ENCODE measurements around the gene CPN2. TPM values are rescaled to one million over a fixed set of nuclear protein-coding genes. Genes with fewer than 3 reads are reported as not detected.

Gene CPN2, protein sequence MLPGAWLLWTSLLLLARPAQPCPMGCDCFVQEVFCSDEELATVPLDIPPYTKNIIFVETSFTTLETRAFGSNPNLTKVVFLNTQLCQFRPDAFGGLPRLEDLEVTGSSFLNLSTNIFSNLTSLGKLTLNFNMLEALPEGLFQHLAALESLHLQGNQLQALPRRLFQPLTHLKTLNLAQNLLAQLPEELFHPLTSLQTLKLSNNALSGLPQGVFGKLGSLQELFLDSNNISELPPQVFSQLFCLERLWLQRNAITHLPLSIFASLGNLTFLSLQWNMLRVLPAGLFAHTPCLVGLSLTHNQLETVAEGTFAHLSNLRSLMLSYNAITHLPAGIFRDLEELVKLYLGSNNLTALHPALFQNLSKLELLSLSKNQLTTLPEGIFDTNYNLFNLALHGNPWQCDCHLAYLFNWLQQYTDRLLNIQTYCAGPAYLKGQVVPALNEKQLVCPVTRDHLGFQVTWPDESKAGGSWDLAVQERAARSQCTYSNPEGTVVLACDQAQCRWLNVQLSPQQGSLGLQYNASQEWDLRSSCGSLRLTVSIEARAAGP
- not detected for polyA plus RNA-seq (ENCODE audit: low read depth in 6 of 6)

DNA sequence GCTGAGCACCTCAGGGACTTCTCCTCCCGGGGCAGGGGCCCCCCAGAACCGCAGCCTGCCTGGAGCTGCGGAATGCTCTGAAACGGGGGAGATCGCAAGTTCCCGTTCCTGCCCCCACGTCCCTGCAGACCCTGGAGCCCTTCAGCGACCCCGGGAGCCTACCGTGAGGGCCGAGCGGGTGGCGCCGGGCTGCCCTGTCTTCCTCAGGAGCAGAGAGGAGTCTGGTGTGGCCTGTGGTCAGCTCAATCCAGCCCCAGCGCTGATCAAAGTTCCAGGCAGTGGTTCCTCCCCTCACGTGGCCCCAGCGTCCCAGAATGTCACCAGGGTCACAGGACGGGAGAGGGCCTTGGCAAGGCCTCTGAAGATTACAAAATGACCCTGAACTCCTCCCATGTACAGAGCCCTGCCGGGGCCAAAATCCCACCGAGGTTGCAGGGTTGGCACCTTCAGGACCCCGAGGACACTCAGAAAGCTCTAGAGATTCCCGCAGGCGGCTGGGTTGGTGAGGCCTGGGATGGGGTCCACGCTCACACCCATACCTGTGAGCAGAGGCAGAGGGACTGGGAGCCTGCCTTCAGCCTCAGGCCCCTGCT, at the start of gene CPN2:
CPN2 (minus strand) TSS at position 249 of the 593 bp plus-strand sequence. CDS start 8,626 bp downstream, outside the sequence.
- H3K27me3 Mint-ChIP-seq = peaks cover 4 to 14% (median 14%) of the 10 kb centered on the region in 3 donors
- peaks cover 0 to 4% (median 0%) of the 10 kb centered on the region in 3 donors for H3K4me1 Mint-ChIP-seq
- no peak for DNase-seq
- H3K4me3 Mint-ChIP-seq = no peak within 1 kb of the TSS
- ATAC-seq (ENCODE audit: low read depth in 2 of 2) = no peak
- H3K9me3 Mint-ChIP-seq = no peaks in the 10 kb centered on the region
- H3K36me3 Mint-ChIP-seq = no peaks in the 10 kb centered on the region
- no peak within 1 kb of the TSS for H3K27ac Mint-ChIP-seq

DNA sequence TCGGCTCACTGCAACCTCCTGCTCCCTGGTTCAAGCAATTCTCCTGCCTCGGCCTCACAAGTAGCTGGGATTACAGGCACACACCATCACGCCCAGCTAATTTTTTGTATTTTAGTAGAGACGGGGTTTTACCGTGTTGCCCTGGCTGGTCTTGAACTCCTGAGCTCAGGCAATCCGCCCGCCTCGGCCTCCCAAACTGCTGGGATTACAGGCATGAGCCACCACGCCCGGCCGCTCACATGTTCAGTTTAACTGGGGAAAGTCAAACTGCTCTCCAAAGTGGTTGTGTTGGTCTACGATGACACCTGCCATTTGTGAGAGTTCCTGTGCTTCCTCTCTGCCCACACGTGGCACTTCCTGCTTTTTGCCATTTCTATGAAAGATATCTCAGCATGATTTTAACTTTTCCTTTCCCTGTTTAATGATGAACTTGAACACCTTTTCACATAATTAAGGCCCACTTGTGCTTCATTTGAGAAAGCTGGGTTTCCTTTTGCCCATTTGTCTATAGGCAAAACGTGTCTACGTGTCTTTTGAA, 48.8 kb upstream of the CPN2 start:
- DNase-seq = no peak
- Mint-ChIP-seq H3K4me3 (no peak overlapping the region), H3K27ac (no peak overlapping the region), H3K27me3 (peaks cover 26 to 49% (median 39%) of the 10 kb centered on the region in 3 donors), H3K9me3 (no peaks in the 10 kb centered on the region), H3K36me3 (no peaks in the 10 kb centered on the region), H3K4me1 (peaks cover 27 to 34% (median 30%) of the 10 kb centered on the region in 3 donors)
- no peak for ATAC-seq (ENCODE audit: low read depth in 2 of 2)

DNA sequence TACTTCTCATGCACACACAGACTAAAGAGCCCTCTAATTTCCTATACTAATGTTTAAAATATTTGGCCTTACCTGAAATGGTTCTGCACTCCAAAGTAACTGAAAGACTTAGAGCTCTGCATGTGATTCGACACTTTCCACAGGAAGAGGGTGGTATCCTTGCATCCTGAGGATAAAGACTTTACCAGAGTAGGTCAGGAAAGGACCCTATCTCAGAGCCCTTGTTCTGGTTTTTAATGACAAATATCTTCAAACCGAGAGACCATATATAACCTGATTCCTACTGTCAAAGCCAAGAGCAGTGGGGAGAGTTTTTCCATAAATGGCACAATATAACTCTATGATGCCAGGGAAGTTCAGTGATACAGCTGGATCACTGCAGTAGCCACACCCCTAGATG, 48.0 kb upstream of the CPN2 start, which contains the start of gene GP5:
GP5 (minus strand) TSS at position 101 of the 400 bp plus-strand sequence. CDS start 984 bp downstream, outside the sequence.
- no peak for DNase-seq
- Mint-ChIP-seq H3K9me3 (no peaks in the 10 kb centered on the region), H3K4me3 (peak within 1 kb of the TSS; percentile 75 to 89 (median 86)), H3K27me3 (peaks cover 30 to 56% (median 39%) of the 10 kb centered on the region in 3 donors), H3K36me3 (no peaks in the 10 kb centered on the region), H3K4me1 (peaks cover 23 to 34% (median 30%) of the 10 kb centered on the region in 3 donors), H3K27ac (peak within 1 kb of the TSS in 1 of 6 donors; percentile 51)
- no peak for ATAC-seq (ENCODE audit: low read depth in 2 of 2)

DNA sequence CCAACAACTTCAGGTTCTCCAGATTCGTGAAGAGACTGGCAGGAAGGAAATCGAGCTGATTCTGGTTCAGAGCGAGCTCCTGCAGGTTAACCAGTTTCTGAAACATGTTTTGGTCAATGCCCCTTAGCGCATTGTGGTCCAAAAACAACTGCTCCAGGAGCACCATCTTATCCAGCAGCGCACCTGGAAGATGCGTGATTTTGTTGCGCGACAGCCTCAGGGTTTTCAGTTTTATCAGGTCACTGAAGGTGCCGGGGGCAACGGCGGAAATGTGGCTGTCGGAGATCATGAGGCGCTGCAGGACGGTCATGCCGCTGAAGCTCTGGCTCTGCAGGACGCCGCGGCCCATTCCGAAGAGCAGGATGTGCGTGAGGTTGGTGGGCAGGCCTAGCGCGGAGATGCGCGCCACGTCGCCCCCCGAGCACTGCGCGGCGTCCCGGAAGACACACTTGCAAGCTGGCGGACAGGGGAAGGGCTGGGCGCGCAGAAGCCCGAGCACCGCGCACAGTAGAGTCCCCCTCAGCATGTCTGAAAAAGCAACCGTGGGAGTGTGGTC, 46.7 kb upstream of the CPN2 start:
- peak overlapping the region; percentile 75 to 89 (median 86) for H3K4me3 Mint-ChIP-seq
- ATAC-seq (ENCODE audit: low read depth in 2 of 2) (peak; percentile 33 to 39), DNase-seq (no peak)
- no peak overlapping the region for H3K27ac Mint-ChIP-seq
- H3K9me3 Mint-ChIP-seq = no peaks in the 10 kb centered on the region
- no peaks in the 10 kb centered on the region for H3K36me3 Mint-ChIP-seq
- peaks cover 23 to 34% (median 30%) of the 10 kb centered on the region in 3 donors for H3K4me1 Mint-ChIP-seq
- peaks cover 30 to 57% (median 39%) of the 10 kb centered on the region in 3 donors for H3K27me3 Mint-ChIP-seq

DNA sequence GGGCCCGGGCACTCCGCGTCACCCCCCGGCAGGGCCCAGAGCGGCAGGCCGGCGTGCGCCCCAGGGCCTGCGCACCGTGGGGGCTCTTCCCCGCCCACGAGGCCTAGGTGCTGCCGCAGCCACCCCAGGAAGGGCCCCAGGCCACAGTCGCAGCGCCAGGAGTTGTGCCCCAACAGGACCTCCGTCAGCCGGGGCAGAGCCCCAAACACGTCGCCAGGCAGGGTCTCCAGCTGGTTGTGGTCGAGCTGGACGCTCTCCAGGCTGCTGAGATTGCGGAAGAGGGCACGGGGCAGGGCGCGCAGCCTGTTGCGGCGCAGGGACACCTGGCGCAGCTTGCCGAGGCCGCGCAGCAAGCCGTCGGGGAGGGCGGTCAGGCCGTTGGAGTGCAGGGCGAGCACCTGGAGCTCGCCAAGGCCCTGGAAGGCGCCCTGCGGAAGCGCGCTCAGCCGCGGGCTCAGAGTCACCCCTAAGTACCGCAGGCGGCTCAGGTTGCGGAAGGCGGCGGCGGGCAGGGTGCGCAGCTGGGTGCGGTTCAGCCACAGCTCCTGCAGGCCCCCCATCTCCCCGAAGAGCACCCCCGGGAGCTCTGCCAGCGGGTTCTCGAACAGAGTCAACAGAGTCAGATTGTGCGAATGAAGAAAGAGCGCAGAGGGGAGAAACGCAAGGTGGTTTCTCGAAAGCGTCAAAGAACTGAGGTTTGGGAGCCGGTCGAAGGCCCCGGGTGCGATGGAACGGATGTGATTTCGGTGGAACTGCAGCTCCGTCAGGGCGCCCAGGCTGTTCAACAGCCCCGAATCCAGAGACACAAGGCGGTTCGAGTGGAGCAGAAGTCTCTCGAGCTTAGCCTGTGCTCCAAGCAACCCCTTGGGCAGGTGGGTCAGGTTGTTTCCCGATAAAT, 46.0 kb upstream of the CPN2 start:
- peak; percentile 15 for DNase-seq
- H3K36me3 Mint-ChIP-seq = no peaks in the 10 kb centered on the region
- peak overlapping the region; percentile 75 to 89 (median 86) for H3K4me3 Mint-ChIP-seq
- peak overlapping the region in 1 of 6 donors; percentile 81 for H3K27ac Mint-ChIP-seq
- ATAC-seq (ENCODE audit: low read depth in 2 of 2) = peak; percentile 55 to 57
- H3K27me3 Mint-ChIP-seq = peaks cover 30 to 64% (median 39%) of the 10 kb centered on the region in 3 donors
- peaks cover 23 to 34% (median 30%) of the 10 kb centered on the region in 3 donors for H3K4me1 Mint-ChIP-seq
- H3K9me3 Mint-ChIP-seq = no peaks in the 10 kb centered on the region

DNA sequence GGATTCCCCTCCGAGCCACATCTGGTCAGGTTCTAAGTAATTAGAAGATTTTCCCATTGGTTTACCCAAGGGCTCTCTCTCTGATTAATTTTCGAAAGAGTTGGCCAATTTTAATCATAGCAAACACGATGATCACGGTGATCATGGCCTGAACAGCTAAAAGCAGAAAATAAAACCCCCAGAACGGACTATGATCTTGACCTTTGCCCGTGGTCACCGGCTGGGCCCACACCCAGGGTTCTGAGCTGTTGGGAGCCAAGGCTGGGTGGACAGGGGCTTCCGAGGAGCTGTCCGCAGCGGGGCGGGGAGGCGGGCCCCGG, 45.4 kb upstream of the CPN2 start:
- H3K4me1 Mint-ChIP-seq = peaks cover 23 to 34% (median 30%) of the 10 kb centered on the region in 3 donors
- H3K27me3 Mint-ChIP-seq = peaks cover 30 to 65% (median 39%) of the 10 kb centered on the region in 3 donors
- peak overlapping the region; percentile 57 to 86 (median 74) for H3K4me3 Mint-ChIP-seq
- H3K36me3 Mint-ChIP-seq = no peaks in the 10 kb centered on the region
- H3K9me3 Mint-ChIP-seq = peaks cover 0 to under 1% (median 0%) of the 10 kb centered on the region in 7 donors
- ATAC-seq (ENCODE audit: low read depth in 2 of 2) (no peak), DNase-seq (no peak)
- H3K27ac Mint-ChIP-seq = no peak overlapping the region

DNA sequence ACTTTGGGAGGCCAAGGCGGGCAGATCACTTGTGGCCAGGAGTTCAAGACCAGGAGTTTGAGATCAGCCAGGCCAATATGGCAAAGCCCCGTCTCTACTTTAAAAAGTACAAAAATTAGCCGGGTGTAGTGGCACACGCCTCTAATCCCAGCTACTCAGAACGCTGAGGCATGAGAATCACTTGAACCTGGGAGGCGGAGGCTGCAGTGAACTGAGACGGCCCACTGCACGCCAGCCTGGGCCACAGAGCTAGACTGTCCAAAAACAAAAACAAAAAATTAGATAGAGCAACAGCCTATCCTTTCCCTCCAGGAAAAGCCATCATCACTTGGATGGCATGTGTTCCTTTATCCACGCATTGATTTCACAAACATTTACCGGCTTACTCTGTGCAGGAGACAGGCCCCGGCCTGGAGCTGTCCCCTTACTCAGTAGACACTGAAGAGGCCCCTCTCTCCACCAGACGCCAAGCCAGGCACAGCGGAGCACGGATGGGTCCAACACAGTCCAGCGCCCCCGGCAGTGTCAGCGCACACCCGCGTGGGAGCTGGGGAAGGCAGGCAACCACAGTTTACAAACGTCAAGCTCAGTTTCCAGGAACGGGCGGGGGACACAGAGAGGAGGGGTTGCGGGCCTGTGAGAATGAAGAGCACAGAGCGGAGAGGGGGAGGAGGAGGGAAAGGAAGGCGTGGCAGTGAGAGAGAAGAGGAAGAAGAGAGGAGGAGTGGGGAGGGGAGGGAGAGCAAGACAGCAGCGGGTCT, 44.8 kb upstream of the CPN2 start:
- H3K27ac Mint-ChIP-seq = peak overlapping the region in 1 of 6 donors; percentile 27

DNA sequence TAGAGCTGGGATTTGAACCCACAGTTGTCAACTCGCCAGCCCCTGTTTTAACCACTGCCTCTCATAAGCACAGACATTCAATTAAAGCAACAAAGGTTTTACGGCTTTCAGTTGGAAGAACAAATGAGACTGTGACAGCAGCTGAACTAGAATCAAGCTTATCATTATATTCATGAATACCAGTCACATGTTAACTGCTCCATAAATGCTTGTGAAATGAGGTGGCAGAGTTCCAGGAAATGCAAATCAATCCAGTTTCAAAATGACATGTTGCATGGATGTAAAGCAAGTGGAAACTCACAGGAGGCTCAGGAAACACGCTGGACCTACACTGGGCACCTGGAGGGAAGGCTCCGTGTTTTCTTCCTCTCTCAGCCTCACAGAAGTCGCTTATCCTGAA, 44.1 kb upstream of the CPN2 start:
- Mint-ChIP-seq H3K4me1 (peaks cover 22 to 34% (median 30%) of the 10 kb centered on the region in 3 donors), H3K36me3 (peaks cover 8 to 11% of the 10 kb centered on the region in 2 donors), H3K27ac (no peak overlapping the region), H3K27me3 (peaks cover 33 to 75% (median 44%) of the 10 kb centered on the region in 3 donors), H3K9me3 (peaks cover 5 to 14% (median 10%) of the 10 kb centered on the region in 7 donors), H3K4me3 (peak overlapping the region in 7 of 8 donors; percentile 30 to 86 (median 57))
- DNase-seq (no peak), ATAC-seq (ENCODE audit: low read depth in 2 of 2) (no peak)

More for the DNA sequence above, 44.8 kb upstream of the CPN2 start:
- peaks cover under 1 to 4% of the 10 kb centered on the region in 2 donors for H3K36me3 Mint-ChIP-seq
- ATAC-seq (ENCODE audit: low read depth in 2 of 2) (peak; percentile 30 to 37), DNase-seq (no peak)
- peaks cover 31 to 69% (median 39%) of the 10 kb centered on the region in 3 donors for H3K27me3 Mint-ChIP-seq
- peaks cover 0 to 6% (median 5%) of the 10 kb centered on the region in 7 donors for H3K9me3 Mint-ChIP-seq
- peak overlapping the region; percentile 57 to 86 (median 74) for H3K4me3 Mint-ChIP-seq
- H3K4me1 Mint-ChIP-seq = peaks cover 23 to 34% (median 30%) of the 10 kb centered on the region in 3 donors

DNA sequence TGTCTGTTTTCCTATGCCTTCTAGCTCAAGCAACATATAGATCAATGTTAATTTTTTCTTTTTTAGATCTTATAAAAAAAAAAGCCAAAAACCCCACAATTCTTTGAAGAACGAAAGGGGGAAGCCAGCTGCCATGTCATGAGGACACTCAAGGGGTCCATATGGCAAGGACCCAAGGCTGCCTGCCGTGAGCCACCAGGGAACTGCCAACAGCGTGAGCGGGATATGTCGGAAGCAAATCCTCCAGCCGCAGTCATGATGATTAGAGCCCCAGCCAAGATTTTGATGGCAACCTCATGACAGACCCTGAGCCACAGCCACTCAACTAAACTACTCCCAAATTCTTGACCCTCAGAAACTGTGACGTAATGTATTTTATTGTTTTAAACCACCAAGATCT, 41.4 kb upstream of the CPN2 start:
- DNase-seq (no peak), ATAC-seq (ENCODE audit: low read depth in 2 of 2) (no peak)
- H3K4me1 Mint-ChIP-seq = peaks cover 7 to 20% (median 11%) of the 10 kb centered on the region in 3 donors
- peaks cover 8 to 12% of the 10 kb centered on the region in 2 donors for H3K36me3 Mint-ChIP-seq
- peak overlapping the region in 1 of 6 donors; percentile 67 for H3K27ac Mint-ChIP-seq
- H3K27me3 Mint-ChIP-seq = peaks cover 23 to 64% (median 39%) of the 10 kb centered on the region in 3 donors
- H3K4me3 Mint-ChIP-seq = no peak overlapping the region
- peaks cover 5 to 23% (median 14%) of the 10 kb centered on the region in 7 donors for H3K9me3 Mint-ChIP-seq

DNA sequence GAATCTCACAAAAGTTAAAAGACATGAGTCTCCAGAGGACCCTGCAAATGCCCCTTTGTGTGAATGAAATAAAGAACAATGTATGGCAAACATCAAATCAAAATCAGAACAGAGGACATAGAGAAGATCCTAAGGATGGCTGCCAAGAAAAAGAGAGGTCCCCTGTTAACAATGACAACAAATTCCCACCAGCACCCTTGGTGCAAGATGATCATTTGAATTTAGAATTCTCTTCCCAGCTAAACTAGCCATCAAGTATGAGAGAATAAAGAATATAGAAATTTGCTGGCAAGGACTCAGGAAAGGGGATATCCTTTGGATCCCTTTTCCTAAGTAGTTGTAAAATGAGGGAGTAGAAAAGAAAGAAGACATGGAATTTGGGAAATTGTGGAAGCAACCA, 39.7 kb upstream of the CPN2 start:
- no peak overlapping the region for H3K4me3 Mint-ChIP-seq
- H3K9me3 Mint-ChIP-seq = peaks cover 5 to 23% (median 14%) of the 10 kb centered on the region in 7 donors
- peaks cover 15 to 52% (median 36%) of the 10 kb centered on the region in 3 donors for H3K27me3 Mint-ChIP-seq
- H3K4me1 Mint-ChIP-seq = peaks cover 0 to 4% (median 0%) of the 10 kb centered on the region in 3 donors
- H3K27ac Mint-ChIP-seq = no peak overlapping the region
- ATAC-seq (ENCODE audit: low read depth in 2 of 2) = no peak
- DNase-seq = no peak
- H3K36me3 Mint-ChIP-seq = peaks cover 8 to 12% of the 10 kb centered on the region in 2 donors

DNA sequence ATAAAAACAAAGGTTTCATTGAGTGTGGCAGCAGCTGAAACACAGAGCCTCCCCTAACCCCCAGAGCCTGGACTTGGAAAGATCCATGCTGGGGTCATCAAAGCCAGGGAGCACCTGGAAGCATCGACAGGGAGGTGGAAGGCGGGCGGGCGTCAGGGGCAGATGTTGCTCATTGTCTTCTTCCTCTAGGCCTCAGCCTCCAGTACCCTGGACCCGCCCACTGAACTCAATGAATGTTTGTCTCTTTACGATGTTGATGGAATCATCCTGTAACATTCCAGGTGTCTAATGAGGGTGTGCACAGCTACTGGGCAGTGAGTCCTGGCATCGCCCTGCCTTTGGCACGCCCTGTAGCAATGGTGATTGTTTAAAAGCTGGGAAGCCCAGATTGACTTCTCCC, 38.1 kb upstream of the CPN2 start:
- ATAC-seq (ENCODE audit: low read depth in 2 of 2) (no peak), DNase-seq (no peak)
- peaks cover 5 to 23% (median 14%) of the 10 kb centered on the region in 7 donors for H3K9me3 Mint-ChIP-seq
- no peak overlapping the region for H3K27ac Mint-ChIP-seq
- peaks cover 13 to 49% (median 38%) of the 10 kb centered on the region in 3 donors for H3K27me3 Mint-ChIP-seq
- H3K4me3 Mint-ChIP-seq = no peak overlapping the region
- H3K36me3 Mint-ChIP-seq = peaks cover 8 to 12% of the 10 kb centered on the region in 2 donors
- no peaks in the 10 kb centered on the region for H3K4me1 Mint-ChIP-seq
